Parathyroid adenoma (tissue), 2 donors: Measurements from ENCODE around the gene EXOC4.

Experiments used
- H2AFZ ChIP-seq: fragments of 300-600 bp; sonication (generic); one replicate; pipeline ENCODE4 v1.7.0; 2017; ENCODE audit warnings: antibody characterized with exemption, mild to moderate bottlenecking
- H3K27ac ChIP-seq: fragments of 300-600 bp; sonication (generic); one replicate; pipeline ENCODE4 v1.7.0; 2017
- H3K27me3 ChIP-seq: fragments of 300-600 bp; sonication (generic); one replicate; pipeline ENCODE4 v1.7.0; 2017; ENCODE audit warnings: low read length; ENCODE audit not compliant: control insufficient read depth, insufficient read depth
- H3K36me3 ChIP-seq: fragments of 300-600 bp; sonication (generic); one replicate; pipeline ENCODE4 v1.7.0; 2017; ENCODE audit warnings: low read length; ENCODE audit not compliant: control insufficient read depth, insufficient read depth
- H3K4me1 ChIP-seq: fragments of 300-600 bp; sonication (generic); one replicate; pipeline ENCODE4 v1.7.0; 2017; ENCODE audit warnings: control low read depth
- H3K4me2 ChIP-seq: fragments of 300-600 bp; sonication (generic); one replicate; pipeline ENCODE4 v1.7.0; 2017; ENCODE audit warnings: low read length
- H3K4me3 ChIP-seq: fragments of 300-600 bp; sonication (generic); one replicate; pipeline ENCODE4 v1.7.0; 2017; ENCODE audit warnings: low read depth, low read length
- H3K79me2 ChIP-seq: fragments of 300-600 bp; sonication (generic); one replicate; pipeline ENCODE4 v1.7.0; 2017; ENCODE audit warnings: control low read depth
- H3K9ac ChIP-seq: fragments of 300-600 bp; sonication (generic); one replicate; pipeline ENCODE4 v1.7.0; 2017; ENCODE audit warnings: mild to moderate bottlenecking
- H3K9me3 ChIP-seq: fragments of 300-600 bp; sonication (generic); one replicate; pipeline ENCODE4 v1.7.0; 2017; ENCODE audit warnings: low read length; ENCODE audit not compliant: control insufficient read depth
- TF ChIP-seq, protein P1 (sequence below): fragments of 300-600 bp; sonication (generic); IDR thresholded peaks from one replicate; pipeline ENCODE4 v1.7.0; 2017; ENCODE audit warnings: antibody characterized with exemption, mild to moderate bottlenecking
- donor health status: primary hyperparathyroidism.

Gene EXOC4

DNA sequence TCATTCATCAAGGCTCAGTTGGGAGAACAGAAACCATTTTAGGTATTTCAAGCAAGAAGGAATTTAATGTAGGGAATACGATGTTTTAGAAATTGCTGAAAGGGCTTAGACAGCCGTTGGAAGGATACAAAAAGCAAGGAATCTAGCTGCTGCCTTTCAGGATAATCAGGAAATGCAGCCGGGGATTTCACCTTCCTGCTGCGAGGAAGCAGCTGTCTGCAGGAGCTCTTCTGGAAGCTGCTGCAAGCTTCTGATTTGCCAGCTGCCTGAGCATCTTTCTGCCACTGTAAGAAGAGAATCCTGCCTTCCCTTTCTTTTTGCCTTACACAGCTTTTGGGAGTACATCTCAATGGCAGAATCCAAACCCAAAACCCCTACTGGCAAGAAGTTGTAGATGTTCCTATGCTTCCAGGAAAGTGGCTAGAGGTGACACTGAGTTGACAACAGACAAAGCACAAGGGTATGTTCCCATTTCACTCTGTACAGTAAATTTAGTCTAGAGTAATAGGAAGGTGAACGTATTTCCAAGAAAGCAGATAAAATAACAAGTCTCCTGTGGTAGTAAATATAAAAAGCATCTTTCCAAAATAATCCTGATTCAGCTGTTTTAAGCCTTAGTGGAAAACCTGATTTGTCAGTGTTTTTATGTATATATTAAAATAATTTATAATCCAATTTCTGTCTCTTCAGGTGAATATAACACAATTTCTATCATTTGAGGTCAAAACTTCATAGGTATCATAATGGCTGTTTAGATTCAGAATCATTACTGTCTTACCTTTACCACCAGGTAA is 725.8 kb downstream of the EXOC4 start:
- Histone ChIP-seq H3K9ac (no peak overlapping the region), H2AFZ (no peak overlapping the region), H3K27ac (no peak overlapping the region), H3K4me2 (no peak overlapping the region), H3K79me2 (no peaks in the 10 kb centered on the region), H3K9me3 (no peaks in the 10 kb centered on the region), H3K4me1 (no peaks in the 10 kb centered on the region), H3K36me3 (no peaks in the 10 kb centered on the region), H3K4me3 (no peak overlapping the region), H3K27me3 (no peaks in the 10 kb centered on the region)
- TF ChIP-seq, protein P1, sequence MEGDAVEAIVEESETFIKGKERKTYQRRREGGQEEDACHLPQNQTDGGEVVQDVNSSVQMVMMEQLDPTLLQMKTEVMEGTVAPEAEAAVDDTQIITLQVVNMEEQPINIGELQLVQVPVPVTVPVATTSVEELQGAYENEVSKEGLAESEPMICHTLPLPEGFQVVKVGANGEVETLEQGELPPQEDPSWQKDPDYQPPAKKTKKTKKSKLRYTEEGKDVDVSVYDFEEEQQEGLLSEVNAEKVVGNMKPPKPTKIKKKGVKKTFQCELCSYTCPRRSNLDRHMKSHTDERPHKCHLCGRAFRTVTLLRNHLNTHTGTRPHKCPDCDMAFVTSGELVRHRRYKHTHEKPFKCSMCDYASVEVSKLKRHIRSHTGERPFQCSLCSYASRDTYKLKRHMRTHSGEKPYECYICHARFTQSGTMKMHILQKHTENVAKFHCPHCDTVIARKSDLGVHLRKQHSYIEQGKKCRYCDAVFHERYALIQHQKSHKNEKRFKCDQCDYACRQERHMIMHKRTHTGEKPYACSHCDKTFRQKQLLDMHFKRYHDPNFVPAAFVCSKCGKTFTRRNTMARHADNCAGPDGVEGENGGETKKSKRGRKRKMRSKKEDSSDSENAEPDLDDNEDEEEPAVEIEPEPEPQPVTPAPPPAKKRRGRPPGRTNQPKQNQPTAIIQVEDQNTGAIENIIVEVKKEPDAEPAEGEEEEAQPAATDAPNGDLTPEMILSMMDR: no peak

DNA sequence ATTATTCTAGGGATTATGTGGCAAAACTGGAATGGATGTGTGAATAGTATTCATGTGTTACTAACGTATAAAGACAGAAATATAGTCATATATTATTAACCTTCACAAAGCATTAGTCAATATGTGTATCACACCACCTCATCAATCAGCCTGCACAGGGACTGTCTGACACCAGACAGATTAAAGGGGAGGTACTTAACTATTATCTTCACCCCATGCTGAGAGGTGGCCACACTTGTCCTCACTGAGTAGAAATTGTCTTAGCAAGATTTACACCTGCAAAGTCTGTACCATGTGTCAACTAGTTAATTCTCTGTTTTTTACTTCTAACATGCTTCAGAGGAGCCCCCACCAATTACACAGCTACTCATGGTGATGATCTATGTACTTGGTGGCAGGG is 727.9 kb downstream of the EXOC4 start:
- no peak overlapping the region for H3K9ac ChIP-seq
- H3K9me3 ChIP-seq: no peaks in the 10 kb centered on the region
- no peak overlapping the region for H3K27ac ChIP-seq
- no peak overlapping the region for H2AFZ ChIP-seq
- no peaks in the 10 kb centered on the region for H3K27me3 ChIP-seq
- H3K4me2 ChIP-seq: no peak overlapping the region
- no peaks in the 10 kb centered on the region for H3K36me3 ChIP-seq
- no peaks in the 10 kb centered on the region for H3K79me2 ChIP-seq
- H3K4me3 ChIP-seq: no peak overlapping the region
- H3K4me1 ChIP-seq: no peaks in the 10 kb centered on the region
- TF ChIP-seq, protein P1: no peak

- H2AFZ ChIP-seq: no peak overlapping the region
- H3K9me3 ChIP-seq: no peaks in the 10 kb centered on the region
- H3K9ac ChIP-seq: no peak overlapping the region
- H3K36me3 ChIP-seq: no peaks in the 10 kb centered on the region
- H3K27ac ChIP-seq: no peak overlapping the region
- H3K79me2 ChIP-seq: no peaks in the 10 kb centered on the region
- H3K4me3 ChIP-seq: no peak overlapping the region
- TF ChIP-seq, protein P1: no peak
- no peaks in the 10 kb centered on the region for H3K27me3 ChIP-seq
- H3K4me2 ChIP-seq: no peak overlapping the region
- no peaks in the 10 kb centered on the region for H3K4me1 ChIP-seq
Observed at GRCh38 chr7:133983685-133984419, 731.0 kb downstream of the EXOC4 start.

DNA sequence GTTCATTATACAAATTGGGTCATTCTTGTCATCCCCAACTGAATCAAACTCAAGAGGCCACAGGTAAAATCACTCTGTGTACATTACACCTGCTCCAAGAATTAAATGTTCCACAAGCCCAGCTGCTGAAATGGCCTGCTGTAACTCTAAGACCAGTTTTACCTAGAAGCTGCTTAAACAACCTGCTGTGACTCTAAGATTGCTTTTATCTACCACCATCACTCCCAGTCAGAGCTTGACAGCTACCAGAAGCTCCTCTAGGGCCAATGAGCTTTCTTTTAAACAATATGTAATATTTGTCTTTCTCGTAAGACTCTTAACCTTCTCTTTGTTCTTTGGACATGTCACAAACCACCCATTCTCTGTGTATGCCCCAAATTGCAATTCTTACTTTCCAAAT is 732.4 kb downstream of the EXOC4 start:
- H3K27ac ChIP-seq: no peak overlapping the region
- no peak overlapping the region for H3K9ac ChIP-seq
- H3K36me3 ChIP-seq: no peaks in the 10 kb centered on the region
- H3K4me2 ChIP-seq: no peak overlapping the region
- no peaks in the 10 kb centered on the region for H3K27me3 ChIP-seq
- no peak overlapping the region for H2AFZ ChIP-seq
- no peaks in the 10 kb centered on the region for H3K4me1 ChIP-seq
- H3K9me3 ChIP-seq: no peaks in the 10 kb centered on the region
- no peak overlapping the region for H3K4me3 ChIP-seq
- TF ChIP-seq, protein P1: no peak
- H3K79me2 ChIP-seq: no peaks in the 10 kb centered on the region
